HL-60 (cell line): ENCODE data around the gene TBX20.

Source experiments
- GABPA ChIP-seq: IDR thresholded peaks from 2 replicates; pipeline ENCODE4 v1.6.1; 2012; ENCODE audit warnings: low read depth
- POLR2AphosphoS5 ChIP-seq: IDR thresholded peaks from 2 replicates; pipeline ENCODE4 v1.6.1; 2012; ENCODE audit warnings: low read depth
- SPI1 ChIP-seq: IDR thresholded peaks from 2 replicates; pipeline ENCODE4 v1.6.1; 2012; ENCODE audit warnings: low read depth, mild to moderate bottlenecking, borderline replicate concordance
- TF ChIP-seq, protein P1 (sequence below): IDR thresholded peaks from one replicate; pipeline ENCODE4 v1.5.1; 2011; ENCODE audit warnings: low read length, control low read depth, inconsistent platforms; ENCODE audit not compliant: insufficient read depth
- TF ChIP-seq, protein P2 (sequence below): IDR thresholded peaks from 2 replicates; pipeline ENCODE4 v1.6.1; 2012; ENCODE audit warnings: low read depth; ENCODE audit not compliant: insufficient replicate concordance

DNA sequence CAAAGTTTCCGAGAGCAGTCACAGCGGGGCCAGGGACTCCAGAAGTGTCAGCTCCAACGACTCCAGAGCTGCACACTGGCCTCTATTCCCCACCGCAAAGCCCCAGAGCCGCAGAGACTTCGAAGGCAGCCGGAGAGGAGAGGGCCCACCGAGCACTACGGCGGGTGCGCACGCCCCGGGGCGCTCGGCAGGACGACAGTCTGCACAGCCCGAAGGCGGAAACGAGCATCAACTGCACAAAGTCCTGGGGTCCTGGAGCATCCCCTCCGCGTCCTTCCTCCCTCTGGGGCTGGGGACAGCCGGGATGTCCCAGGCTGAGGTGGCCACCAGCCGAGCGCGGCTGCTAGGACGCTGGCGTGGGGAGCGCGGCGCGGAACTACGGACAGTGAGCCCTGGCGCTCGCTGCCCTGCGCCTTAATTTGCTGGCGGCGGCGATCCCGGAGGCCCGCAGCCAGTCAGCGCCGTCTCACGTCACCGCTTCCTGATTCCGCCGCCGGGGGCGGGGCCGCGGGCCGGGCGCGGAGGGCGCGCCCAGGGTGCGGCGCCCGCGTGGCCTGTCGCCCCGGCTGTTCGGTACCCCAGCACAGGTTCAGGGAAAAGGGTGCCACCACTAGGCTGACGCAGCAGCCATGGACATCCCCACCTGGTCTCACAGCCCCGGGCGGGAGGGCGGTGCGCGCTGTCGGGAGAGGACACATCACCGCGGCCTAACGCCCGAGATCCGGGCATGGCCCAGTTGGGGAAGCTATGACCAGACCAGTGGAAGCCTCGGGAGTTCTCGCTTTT lies at the start of gene TBX20:
- TF ChIP-seq, protein P1, sequence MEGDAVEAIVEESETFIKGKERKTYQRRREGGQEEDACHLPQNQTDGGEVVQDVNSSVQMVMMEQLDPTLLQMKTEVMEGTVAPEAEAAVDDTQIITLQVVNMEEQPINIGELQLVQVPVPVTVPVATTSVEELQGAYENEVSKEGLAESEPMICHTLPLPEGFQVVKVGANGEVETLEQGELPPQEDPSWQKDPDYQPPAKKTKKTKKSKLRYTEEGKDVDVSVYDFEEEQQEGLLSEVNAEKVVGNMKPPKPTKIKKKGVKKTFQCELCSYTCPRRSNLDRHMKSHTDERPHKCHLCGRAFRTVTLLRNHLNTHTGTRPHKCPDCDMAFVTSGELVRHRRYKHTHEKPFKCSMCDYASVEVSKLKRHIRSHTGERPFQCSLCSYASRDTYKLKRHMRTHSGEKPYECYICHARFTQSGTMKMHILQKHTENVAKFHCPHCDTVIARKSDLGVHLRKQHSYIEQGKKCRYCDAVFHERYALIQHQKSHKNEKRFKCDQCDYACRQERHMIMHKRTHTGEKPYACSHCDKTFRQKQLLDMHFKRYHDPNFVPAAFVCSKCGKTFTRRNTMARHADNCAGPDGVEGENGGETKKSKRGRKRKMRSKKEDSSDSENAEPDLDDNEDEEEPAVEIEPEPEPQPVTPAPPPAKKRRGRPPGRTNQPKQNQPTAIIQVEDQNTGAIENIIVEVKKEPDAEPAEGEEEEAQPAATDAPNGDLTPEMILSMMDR = no peak
- TF ChIP-seq, protein P2, sequence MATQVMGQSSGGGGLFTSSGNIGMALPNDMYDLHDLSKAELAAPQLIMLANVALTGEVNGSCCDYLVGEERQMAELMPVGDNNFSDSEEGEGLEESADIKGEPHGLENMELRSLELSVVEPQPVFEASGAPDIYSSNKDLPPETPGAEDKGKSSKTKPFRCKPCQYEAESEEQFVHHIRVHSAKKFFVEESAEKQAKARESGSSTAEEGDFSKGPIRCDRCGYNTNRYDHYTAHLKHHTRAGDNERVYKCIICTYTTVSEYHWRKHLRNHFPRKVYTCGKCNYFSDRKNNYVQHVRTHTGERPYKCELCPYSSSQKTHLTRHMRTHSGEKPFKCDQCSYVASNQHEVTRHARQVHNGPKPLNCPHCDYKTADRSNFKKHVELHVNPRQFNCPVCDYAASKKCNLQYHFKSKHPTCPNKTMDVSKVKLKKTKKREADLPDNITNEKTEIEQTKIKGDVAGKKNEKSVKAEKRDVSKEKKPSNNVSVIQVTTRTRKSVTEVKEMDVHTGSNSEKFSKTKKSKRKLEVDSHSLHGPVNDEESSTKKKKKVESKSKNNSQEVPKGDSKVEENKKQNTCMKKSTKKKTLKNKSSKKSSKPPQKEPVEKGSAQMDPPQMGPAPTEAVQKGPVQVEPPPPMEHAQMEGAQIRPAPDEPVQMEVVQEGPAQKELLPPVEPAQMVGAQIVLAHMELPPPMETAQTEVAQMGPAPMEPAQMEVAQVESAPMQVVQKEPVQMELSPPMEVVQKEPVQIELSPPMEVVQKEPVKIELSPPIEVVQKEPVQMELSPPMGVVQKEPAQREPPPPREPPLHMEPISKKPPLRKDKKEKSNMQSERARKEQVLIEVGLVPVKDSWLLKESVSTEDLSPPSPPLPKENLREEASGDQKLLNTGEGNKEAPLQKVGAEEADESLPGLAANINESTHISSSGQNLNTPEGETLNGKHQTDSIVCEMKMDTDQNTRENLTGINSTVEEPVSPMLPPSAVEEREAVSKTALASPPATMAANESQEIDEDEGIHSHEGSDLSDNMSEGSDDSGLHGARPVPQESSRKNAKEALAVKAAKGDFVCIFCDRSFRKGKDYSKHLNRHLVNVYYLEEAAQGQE = no peak
- TF ChIP-seq POLR2AphosphoS5 = no peak
- TF ChIP-seq SPI1 = no peak
- TF ChIP-seq GABPA = no peak
